ENCODE data around the gene NAALAD2.

GRCh38 chr11:90234977-90235376 is 100.5 kb downstream of the NAALAD2 start:
- TF ChIP-seq CTCF (optimal IDR thresholded peaks at IDR 0.05 in 1 of 3, IDR thresholded peaks at IDR 0.05 in 1 of 3, conservative IDR thresholded peaks at IDR 0.05 in 1 of 3; ENCODE audit: extremely low read depth in 1 of 3, insufficient read depth in 2 of 3, low read length in 3 of 3): no peak
- TF ChIP-seq EZH2 (IDR thresholded peaks at IDR 0.05; ENCODE audit: low read length): no peak

All from keratinocyte (primary cell).